ENCODE results near the gene CYP2W1.

CYP2W1 gene

GRCh38 chr7:984361-985126 is 1.6 kb downstream of the CYP2W1 start:
- DNase-seq = no peak

- DNase-seq = no peak
Measured at GRCh38 chr7:985127-985416, 2.1 kb downstream of the CYP2W1 start.

- DNase-seq = no peak
Measured at GRCh38 chr7:985915-986741, 3.1 kb downstream of the CYP2W1 start.

GRCh38 chr7:986766-987751 is 4.1 kb downstream of the CYP2W1 start:
- peak in 1 of 2 experiments; percentile 23 for DNase-seq

- no peak for DNase-seq
Measured at GRCh38 chr7:987909-988308, 4.9 kb downstream of the CYP2W1 start.

- no peak for DNase-seq
Measured at GRCh38 chr7:988426-988911, 5.5 kb downstream of the CYP2W1 start.

- DNase-seq = no peak
Measured at GRCh38 chr7:988963-989529, 6.1 kb downstream of the CYP2W1 start.

GRCh38 chr7:990352-990932 is 7.5 kb downstream of the CYP2W1 start:
- no peak for DNase-seq

- no peak for DNase-seq
Measured at GRCh38 chr7:990933-991728, 8.2 kb downstream of the CYP2W1 start.

GRCh38 chr7:991729-992656 is 9.0 kb downstream of the CYP2W1 start:
- no peak for DNase-seq

GRCh38 chr7:992709-993607 is 10.0 kb downstream of the CYP2W1 start:
- DNase-seq = peak; percentile 98 to 99

GRCh38 chr7:994592-995308 is 11.8 kb downstream of the CYP2W1 start:
- no peak for DNase-seq

GRCh38 chr7:995571-995970 is 12.6 kb downstream of the CYP2W1 start:
- DNase-seq = no peak

GRCh38 chr7:996079-996872 is 13.3 kb downstream of the CYP2W1 start:
- no peak for DNase-seq

GRCh38 chr7:997404-998395 is 14.7 kb downstream of the CYP2W1 start:
- no peak for DNase-seq

Data from SHP77 (cell line).